IMR-90 (cell line): Measurements from ENCODE around the gene DPYD. TPM values are rescaled to one million over a fixed set of nuclear protein-coding genes. Genes with fewer than 3 reads are reported as not detected.

Experiments used
- ATAC-seq: fragments of 200-7000 bp; cut with Tn5 transposase; 2 replicates; pipeline ENCODE4 v1.9.1; 2020; ENCODE audit warnings: low read depth, mild to moderate bottlenecking, moderate library complexity
- BruUV-seq: library from RNA; stranded (reverse); fragments of 400-500 nt; replicated peaks from 2 replicates; lab custom pipeline; 2021; lab: Mats Ljungman, UMichigan
- CTCF ChIA-PET: fragments of 300-600 bp; formaldehyde crosslinking; extraction: SDS; loops from one replicate; lab custom pipeline; 2021; ENCODE audit warnings: antibody characterized with exemption; lab: Yijun Ruan, JAX
- POLR2A ChIA-PET: fragments of 300-600 bp; sonication (Branson Sonifier 250); formaldehyde crosslinking; loops from one replicate; lab custom pipeline; 2022; ENCODE audit warnings: antibody characterized with exemption; ENCODE audit not compliant: unreplicated experiment; lab: Charles Lee
- DNase-seq: peaks from one replicate; pipeline ENCODE4 v3.0.0; 2013
- H2AFZ ChIP-seq: replicated peaks from 2 replicates; pipeline ENCODE3; 2013; ENCODE audit warnings: low read length, mild to moderate bottlenecking; ENCODE audit not compliant: poor library complexity
- H2AK5ac ChIP-seq: 2 replicates; pipeline ENCODE4 v1.6.1; 2013; ENCODE audit warnings: low read depth, low read length, inconsistent platforms
- H2AK9ac ChIP-seq: replicated peaks from 2 replicates; pipeline ENCODE3; 2013; ENCODE audit warnings: mild to moderate bottlenecking, low read depth, low read length, moderate library complexity; ENCODE audit not compliant: poor library complexity
- H2BK120ac ChIP-seq: 2 replicates; pipeline ENCODE4 v1.6.1; 2013; ENCODE audit warnings: low read depth, low read length, inconsistent platforms
- H2BK15ac ChIP-seq: 3 replicates; pipeline ENCODE4 v1.6.1; 2013; ENCODE audit warnings: low read depth, low read length, inconsistent platforms
- H2BK20ac ChIP-seq: 2 replicates; pipeline ENCODE4 v1.6.1; 2013; ENCODE audit warnings: low read depth, mild to moderate bottlenecking, inconsistent platforms, low read length, moderate library complexity
- H2BK5ac ChIP-seq: 2 replicates; pipeline ENCODE4 v1.6.1; 2013; ENCODE audit warnings: mild to moderate bottlenecking, low read depth, low read length, inconsistent platforms; ENCODE audit not compliant: poor library complexity, severe bottlenecking
- H3K14ac ChIP-seq: replicated peaks from 2 replicates; pipeline ENCODE4 v1.6.1; 2013; ENCODE audit warnings: low read depth, low read length, inconsistent platforms
- H3K18ac ChIP-seq: 2 replicates; pipeline ENCODE4 v1.6.1; 2013; ENCODE audit warnings: low read depth, low read length, control low read depth
- H3K23ac ChIP-seq: 2 replicates; pipeline ENCODE4 v1.6.1; 2013; ENCODE audit warnings: low read depth, low read length, inconsistent platforms
- H3K27ac ChIP-seq: 2 replicates; pipeline ENCODE4 v1.5.1; 2013; ENCODE audit warnings: mild to moderate bottlenecking, control low read depth, low read length; ENCODE audit not compliant: insufficient read depth
- H3K27me3 ChIP-seq: 2 replicates; pipeline ENCODE4 v1.6.1; 2013; ENCODE audit warnings: low read length; ENCODE audit not compliant: control insufficient read depth, insufficient read depth
- H3K36me3 ChIP-seq: 2 replicates; pipeline ENCODE4 v1.6.1; 2013; ENCODE audit warnings: low read length, mixed read lengths; ENCODE audit not compliant: control insufficient read depth, insufficient read depth
- H3K4ac ChIP-seq: 2 replicates; pipeline ENCODE4 v1.6.1; 2013; ENCODE audit warnings: low read depth, low read length, inconsistent platforms
- H3K4me1 ChIP-seq: 2 replicates; pipeline ENCODE4 v1.6.1; 2013; ENCODE audit warnings: low read length, mixed read lengths; ENCODE audit not compliant: control insufficient read depth, insufficient read depth
- H3K4me2 ChIP-seq: 2 replicates; pipeline ENCODE4 v1.6.1; 2013; ENCODE audit warnings: low read depth, mild to moderate bottlenecking, control low read depth, low read length, moderate library complexity
- H3K4me3 ChIP-seq: 2 replicates; pipeline ENCODE4 v1.5.1; 2013; ENCODE audit warnings: low read depth, mild to moderate bottlenecking, control low read depth, low read length, moderate library complexity; ENCODE audit not compliant: insufficient read depth
- H3K56ac ChIP-seq: 2 replicates; pipeline ENCODE4 v1.6.1; 2013; ENCODE audit warnings: low read length, inconsistent platforms; ENCODE audit not compliant: insufficient read depth; ENCODE audit errors: extremely low read depth
- H3K79me1 ChIP-seq, 2 experiments: 2 replicates each; pipeline ENCODE4 v1.6.1; 2013; ENCODE audit warnings: low read length in 2 of 2, inconsistent platforms in 1 of 2, low read depth in 1 of 2
- H3K9ac ChIP-seq: 2 replicates; pipeline ENCODE4 v1.6.1; 2013; ENCODE audit warnings: low read depth, low read length, control low read depth
- H3K9me1 ChIP-seq: 2 replicates; pipeline ENCODE4 v1.6.1; 2013; ENCODE audit warnings: low read length, inconsistent platforms; ENCODE audit not compliant: insufficient read depth
- H3K9me3 ChIP-seq: 2 replicates; pipeline ENCODE4 v1.6.1; 2013; ENCODE audit warnings: low read length; ENCODE audit not compliant: control insufficient read depth, insufficient read depth
- H4K20me1 ChIP-seq: 2 replicates; pipeline ENCODE4 v1.6.1; 2013; ENCODE audit warnings: low read length, inconsistent platforms; ENCODE audit not compliant: insufficient read depth
- H4K5ac ChIP-seq: 2 replicates; pipeline ENCODE4 v1.6.1; 2013; ENCODE audit warnings: mild to moderate bottlenecking, low read depth, low read length, control low read depth
- H4K8ac ChIP-seq, 2 experiments: 2 replicates each; pipeline ENCODE4 v1.6.1; 2013; ENCODE audit warnings: low read depth in 2 of 2, low read length in 2 of 2, control low read depth in 1 of 2, inconsistent platforms in 1 of 2
- H4K91ac ChIP-seq: 2 replicates; pipeline ENCODE4 v1.6.1; 2013; ENCODE audit warnings: low read depth, low read length, inconsistent platforms; ENCODE audit not compliant: insufficient read depth
- BHLHE40 ChIP-seq: fragments of 150-350 bp; IDR thresholded peaks from 2 replicates; pipeline ENCODE4 v1.6.1; 2016; ENCODE audit warnings: mild to moderate bottlenecking, low read depth, low read length
- CHD1 ChIP-seq: IDR thresholded peaks from 2 replicates; pipeline ENCODE4 v1.6.1; 2012; ENCODE audit warnings: low read depth, low read length, improper control_type of control experiment
- CTCF ChIP-seq: conservative IDR thresholded peaks from 2 replicates; pipeline ENCODE4 v1.5.1; 2012; ENCODE audit warnings: mild to moderate bottlenecking, low read depth, low read length, improper control_type of control experiment
- FOS ChIP-seq: fragments of 150-350 bp; IDR thresholded peaks from 2 replicates; pipeline ENCODE4 v1.6.1; 2016; ENCODE audit warnings: low read depth, low read length
- MAFK ChIP-seq: IDR thresholded peaks from 2 replicates; pipeline ENCODE4 v1.6.1; 2012; ENCODE audit warnings: low read depth, low read length, improper control_type of control experiment
- MAZ ChIP-seq: IDR thresholded peaks from 2 replicates; pipeline ENCODE4 v1.6.1; 2012; ENCODE audit warnings: low read depth, mild to moderate bottlenecking, low read length, improper control_type of control experiment, moderate library complexity, borderline replicate concordance
- MXI1 ChIP-seq: IDR thresholded peaks from 2 replicates; pipeline ENCODE4 v1.6.1; 2012; ENCODE audit warnings: low read depth, mild to moderate bottlenecking, low read length, moderate library complexity, borderline replicate concordance
- NFE2L2 ChIP-seq: fragments of 150-350 bp; IDR thresholded peaks from 2 replicates; pipeline ENCODE4 v1.6.1; 2016; ENCODE audit warnings: low read depth, mild to moderate bottlenecking, low read length
- POLR2A ChIP-seq: IDR thresholded peaks from 2 replicates; pipeline ENCODE4 v1.6.1; 2012; ENCODE audit warnings: mild to moderate bottlenecking, low read depth, low read length
- RAD21 ChIP-seq: IDR thresholded peaks from 2 replicates; pipeline ENCODE4 v1.6.1; 2012; ENCODE audit warnings: low read length, improper control_type of control experiment
- RCOR1 ChIP-seq: IDR thresholded peaks from 2 replicates; pipeline ENCODE4 v1.6.1; 2012; ENCODE audit warnings: mild to moderate bottlenecking, low read length, improper control_type of control experiment; ENCODE audit not compliant: insufficient replicate concordance
- RFX5 ChIP-seq: IDR thresholded peaks from 2 replicates; pipeline ENCODE4 v1.8.0; 2012; ENCODE audit warnings: low read depth, mild to moderate bottlenecking, low read length, moderate library complexity
- SMC3 ChIP-seq: fragments of 150-350 bp; IDR thresholded peaks from 2 replicates; pipeline ENCODE4 v1.6.1; 2016; ENCODE audit warnings: low read depth, mild to moderate bottlenecking, antibody characterized with exemption, low read length, moderate library complexity
- WGBS, 2 experiments: methylation state at CpG; one replicate each; pipeline versions ENCODE4 v1.1.5 to v1.1.7; 2013; ENCODE audit warnings: missing lambda C conversion rate in 2 of 2; ENCODE audit not compliant: insufficient read length in 1 of 2; ENCODE audit errors: extremely low coverage in 2 of 2; 5-methylcytosine and 5-hydroxymethylcytosine counted together
- dilution Hi-C: fragments of 300-500 bp; cut with HindIII; formaldehyde crosslinking; loops from one replicate; pipeline ENCODE4 v1.14.3; 2018; ENCODE audit warnings: low sequenced_read_pairs; ENCODE audit not compliant: unreplicated experiment
- in situ Hi-C: fragments of 300-500 bp; cut with MboI; formaldehyde crosslinking; loops from 3 replicates; pipeline ENCODE4 v1.14.3; 2019; ENCODE audit warnings: low sequenced_read_pairs, inconsistent platforms, mixed read lengths
- intact Hi-C: fragments of 100-400 bp; cut with micrococcal nuclease; formaldehyde crosslinking; loops from 2 replicates; pipeline ENCODE4 v1.10.0; 2022
- polyA plus RNA-seq, 3 experiments: library from polyadenylated mRNA; depleted of rRNA; stranded (reverse); fragments of >200 nt; gene quantifications; 2 replicates each; pipeline ENCODE4 v1.2.3, GENCODE V29; 2012; ENCODE audit warnings: low replicate concordance in 1 of 3
- total RNA-seq: library from RNA; depleted of rRNA; stranded (reverse); fragments of >200 nt; gene quantifications from 2 replicates; pipeline ENCODE4 v1.2.3, GENCODE V29; 2012
- TF ChIP-seq, protein P1 (sequence below): fragments of 150-350 bp; IDR thresholded peaks from 2 replicates; pipeline ENCODE4 v1.6.1; 2016; ENCODE audit warnings: low read depth, mild to moderate bottlenecking, low read length, moderate library complexity, borderline replicate concordance
- TF ChIP-seq, protein P2 (sequence below): fragments of 150-350 bp; IDR thresholded peaks from 2 replicates; pipeline ENCODE4 v1.6.1; 2017; ENCODE audit warnings: mild to moderate bottlenecking, antibody characterized with exemption, low read length, low read depth

DPYD gene
- total and polyA plus RNA-seq, 2 of the 4 experiments (the other 2 are of a cell fraction) = 9.3 to 47.3 TPM

- DNase-seq (no peak), ATAC-seq (no peak)
- H3K4me2 ChIP-seq = no peak overlapping the region
- H2BK5ac ChIP-seq = no peak overlapping the region
- peaks cover 2% of the 10 kb centered on the region; the same call in 1 of the 2 replicates for H3K4me1 ChIP-seq
- no peak overlapping the region for H4K5ac ChIP-seq
- no TSS peak for BruUV-seq
- H3K27ac ChIP-seq = no peak overlapping the region
- H2AFZ ChIP-seq = no peak overlapping the region
- dilution Hi-C loops (no loop called here), in situ Hi-C loops (no loop called here), intact Hi-C loops (no loop called here)
- H4K8ac ChIP-seq = no peak overlapping the region
- H4K91ac ChIP-seq = no peak overlapping the region
- H3K4me3 ChIP-seq = no peak overlapping the region
- ChIA-PET POLR2A (no interaction called here), CTCF (no interaction called here)
- no peak overlapping the region for H2BK15ac ChIP-seq
- no peak overlapping the region for H2AK9ac ChIP-seq
- no peak overlapping the region for H3K56ac ChIP-seq
- no peak overlapping the region for H2BK20ac ChIP-seq
- no peak overlapping the region for H3K14ac ChIP-seq
- H3K18ac ChIP-seq = no peak overlapping the region
- H3K36me3 ChIP-seq = no peaks in the 10 kb centered on the region
- H2BK120ac ChIP-seq = no peak overlapping the region
- H2AK5ac ChIP-seq = no peak overlapping the region
- no peak overlapping the region for H3K23ac ChIP-seq
- no peaks in the 10 kb centered on the region for H3K27me3 ChIP-seq
- no peaks in the 10 kb centered on the region for H3K79me1 ChIP-seq
- H4K20me1 ChIP-seq = no peaks in the 10 kb centered on the region
- H3K9ac ChIP-seq = no peak overlapping the region
- peaks cover 4% of the 10 kb centered on the region for H3K9me3 ChIP-seq
- WGBS, 2 experiments = no CpG with 5 or more reads among the region's 1 CpG
- H3K9me1 ChIP-seq = no peaks in the 10 kb centered on the region
- TF ChIP-seq BHLHE40 (no peak), MAZ (no peak), RFX5 (no peak), MXI1 (no peak), POLR2A (no peak), CHD1 (no peak), MAFK (no peak), RCOR1 (no peak), FOS (no peak), SMC3 (no peak), NFE2L2 (no peak), CTCF (no peak), RAD21 (no peak)
- TF ChIP-seq, protein P1, sequence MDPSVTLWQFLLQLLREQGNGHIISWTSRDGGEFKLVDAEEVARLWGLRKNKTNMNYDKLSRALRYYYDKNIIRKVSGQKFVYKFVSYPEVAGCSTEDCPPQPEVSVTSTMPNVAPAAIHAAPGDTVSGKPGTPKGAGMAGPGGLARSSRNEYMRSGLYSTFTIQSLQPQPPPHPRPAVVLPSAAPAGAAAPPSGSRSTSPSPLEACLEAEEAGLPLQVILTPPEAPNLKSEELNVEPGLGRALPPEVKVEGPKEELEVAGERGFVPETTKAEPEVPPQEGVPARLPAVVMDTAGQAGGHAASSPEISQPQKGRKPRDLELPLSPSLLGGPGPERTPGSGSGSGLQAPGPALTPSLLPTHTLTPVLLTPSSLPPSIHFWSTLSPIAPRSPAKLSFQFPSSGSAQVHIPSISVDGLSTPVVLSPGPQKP = no peak
- TF ChIP-seq, protein P2, sequence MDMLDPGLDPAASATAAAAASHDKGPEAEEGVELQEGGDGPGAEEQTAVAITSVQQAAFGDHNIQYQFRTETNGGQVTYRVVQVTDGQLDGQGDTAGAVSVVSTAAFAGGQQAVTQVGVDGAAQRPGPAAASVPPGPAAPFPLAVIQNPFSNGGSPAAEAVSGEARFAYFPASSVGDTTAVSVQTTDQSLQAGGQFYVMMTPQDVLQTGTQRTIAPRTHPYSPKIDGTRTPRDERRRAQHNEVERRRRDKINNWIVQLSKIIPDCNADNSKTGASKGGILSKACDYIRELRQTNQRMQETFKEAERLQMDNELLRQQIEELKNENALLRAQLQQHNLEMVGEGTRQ = no peak
- no peak overlapping the region for H3K4ac ChIP-seq
Measured at GRCh38 chr1:97158691-97159096, 762.1 kb downstream of the DPYD start.
